NOMO-1 treated with dmso at 0.1 percent for 144 hours (cell line): Measurements from ENCODE around the gene GPC2.
"Not testable (repeated sequence)": the region's sequence is repeated elsewhere in the genome, so short reads cannot be mapped to it uniquely, and the experiment has no call there.

Experiments
- DNase-seq: peaks from one replicate; lab custom pipeline; 2025; ENCODE audit not compliant: unreplicated experiment; lab: John Stamatoyannopoulos, UW

Gene GPC2

DNA sequence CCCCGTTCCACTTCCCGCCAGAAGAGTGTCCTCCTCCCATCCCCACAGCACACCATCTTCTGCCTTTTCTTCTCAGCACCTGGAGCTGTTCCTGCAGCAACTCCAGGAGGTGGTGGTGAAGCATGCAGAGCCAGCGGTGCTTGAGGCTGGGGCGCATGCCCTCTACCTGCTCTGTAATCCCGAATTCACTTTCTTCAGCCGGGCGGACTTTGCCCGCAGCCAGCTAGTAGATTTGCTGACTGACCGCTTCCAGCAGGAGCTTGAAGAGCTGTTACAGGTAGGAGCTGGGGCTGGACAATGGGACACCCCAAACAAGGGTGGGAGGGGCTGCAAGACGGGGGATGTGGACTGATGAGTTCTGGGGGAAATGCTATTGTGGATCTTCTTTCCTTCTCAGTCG is 23.5 kb upstream of the GPC2 start:
- DNase-seq, result no peak

- DNase-seq, result no peak
These were observed 21.1 kb upstream of the GPC2 start for GRCh38 chr7:100198266-100198665.

GRCh38 chr7:100195901-100196322 is 18.7 kb upstream of the GPC2 start:
- not testable (repeated sequence) for DNase-seq

- DNase-seq, result no peak
These were observed 18.0 kb upstream of the GPC2 start for GRCh38 chr7:100195222-100195621.

DNA sequence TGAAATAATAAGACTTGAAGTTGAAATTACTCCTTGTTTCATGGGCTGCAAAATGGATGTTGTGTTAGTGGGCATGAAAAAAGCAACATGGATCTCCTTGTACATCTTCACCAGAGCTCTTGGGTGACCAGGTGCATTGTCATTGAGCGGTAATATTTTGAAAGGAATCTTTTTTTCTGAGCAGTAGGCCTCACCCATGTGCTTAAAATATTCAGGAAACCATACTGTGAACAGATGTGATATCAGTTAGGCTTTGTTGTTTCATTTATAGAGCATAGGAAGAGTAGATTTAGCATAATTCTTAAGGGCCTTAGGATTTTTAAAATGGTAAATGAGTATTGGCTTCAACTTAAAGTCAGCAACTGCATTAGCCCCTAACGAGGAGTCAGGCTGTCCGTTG is 15.8 kb upstream of the GPC2 start:
- no peak for DNase-seq

- not testable (repeated sequence) for DNase-seq
These were observed 15.2 kb upstream of the GPC2 start for GRCh38 chr7:100192281-100192862.

GRCh38 chr7:100191775-100192174 is 14.6 kb upstream of the GPC2 start:
- peak; percentile 67 for DNase-seq

DNA sequence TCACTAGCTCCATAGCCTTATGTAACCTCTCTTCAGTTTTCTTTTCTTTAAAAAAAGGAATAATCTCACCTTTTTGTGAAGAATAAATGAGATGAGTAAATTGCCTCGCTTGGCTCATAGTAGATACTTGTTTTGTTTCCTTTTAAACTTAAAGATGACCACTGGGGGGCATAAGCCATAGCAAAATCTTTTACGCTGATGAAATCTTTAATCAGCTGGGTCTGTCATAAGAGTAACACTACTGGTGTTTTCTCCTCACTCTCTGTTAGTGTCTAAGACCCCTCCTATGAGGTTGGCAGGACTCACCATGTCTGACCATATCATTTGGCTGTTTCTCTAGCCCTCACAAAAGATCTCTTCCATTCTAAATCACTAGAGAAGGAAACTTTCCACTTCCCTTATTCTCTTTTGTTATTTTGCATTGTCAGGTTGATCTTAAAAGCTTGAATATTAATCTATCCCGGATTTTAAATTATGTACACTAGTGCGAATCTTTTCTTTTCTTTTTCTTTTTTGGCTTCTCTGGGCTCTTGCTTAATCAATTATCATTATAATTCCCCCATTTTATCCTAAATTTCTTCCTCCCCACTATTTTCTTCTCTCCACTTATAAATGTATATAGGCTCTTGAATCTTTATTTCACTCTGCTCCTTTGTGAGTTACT is 13.0 kb upstream of the GPC2 start:
- DNase-seq, result no peak

GRCh38 chr7:100189061-100189460 is 11.9 kb upstream of the GPC2 start:
- no peak for DNase-seq

- DNase-seq, result no peak
These were observed 8.5 kb upstream of the GPC2 start for GRCh38 chr7:100185726-100186125.

DNA sequence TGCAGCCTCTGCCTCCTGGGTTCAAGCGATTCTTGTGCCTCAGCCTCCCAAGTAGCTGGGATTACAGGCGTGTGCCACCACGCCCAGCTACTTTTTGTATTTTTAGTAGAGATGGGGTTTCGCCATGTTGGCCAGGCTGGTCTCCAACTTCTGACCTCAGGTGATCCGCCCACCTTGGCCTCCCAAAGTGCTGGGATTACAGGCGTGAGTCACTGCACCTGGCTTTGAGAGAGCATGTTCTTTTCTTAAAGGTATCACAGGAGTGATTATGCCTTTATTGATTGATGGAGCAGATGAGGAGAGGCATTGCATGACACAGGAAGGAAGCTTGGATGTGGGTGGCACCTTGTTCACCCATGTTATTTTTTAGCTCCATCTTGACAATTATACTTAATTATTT is 5.9 kb upstream of the GPC2 start:
- not testable (repeated sequence) for DNase-seq

DNA sequence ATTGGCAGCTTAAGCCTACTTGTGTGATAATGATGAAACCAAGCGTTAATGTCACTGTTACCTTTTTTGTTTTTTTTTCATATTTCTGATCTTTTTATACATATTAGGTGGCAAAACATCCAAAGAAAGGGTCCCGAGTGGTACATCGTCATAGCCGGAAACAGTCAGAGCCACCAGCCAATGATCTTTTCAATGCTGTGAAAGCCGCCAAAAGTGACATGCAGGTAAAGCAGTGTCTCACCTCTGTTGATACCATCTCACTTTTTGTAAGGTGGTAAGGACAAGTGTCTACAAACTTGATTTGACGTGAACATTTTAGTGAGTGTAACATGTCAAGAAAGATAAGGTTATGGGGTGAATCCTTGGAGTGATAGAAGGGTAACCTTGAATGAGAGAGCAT is 5.4 kb upstream of the GPC2 start:
- DNase-seq, result not testable (repeated sequence)

GRCh38 chr7:100180084-100180483 is 2.9 kb upstream of the GPC2 start:
- not testable (repeated sequence) for DNase-seq

- no peak for DNase-seq
These were observed 811 bp downstream of the GPC2 start for GRCh38 chr7:100176096-100177044.

- DNase-seq, result no peak
These were observed 1.8 kb downstream of the GPC2 start for GRCh38 chr7:100175296-100175935.

- DNase-seq, result no peak
These were observed 2.6 kb downstream of the GPC2 start for GRCh38 chr7:100174582-100174981.

DNA sequence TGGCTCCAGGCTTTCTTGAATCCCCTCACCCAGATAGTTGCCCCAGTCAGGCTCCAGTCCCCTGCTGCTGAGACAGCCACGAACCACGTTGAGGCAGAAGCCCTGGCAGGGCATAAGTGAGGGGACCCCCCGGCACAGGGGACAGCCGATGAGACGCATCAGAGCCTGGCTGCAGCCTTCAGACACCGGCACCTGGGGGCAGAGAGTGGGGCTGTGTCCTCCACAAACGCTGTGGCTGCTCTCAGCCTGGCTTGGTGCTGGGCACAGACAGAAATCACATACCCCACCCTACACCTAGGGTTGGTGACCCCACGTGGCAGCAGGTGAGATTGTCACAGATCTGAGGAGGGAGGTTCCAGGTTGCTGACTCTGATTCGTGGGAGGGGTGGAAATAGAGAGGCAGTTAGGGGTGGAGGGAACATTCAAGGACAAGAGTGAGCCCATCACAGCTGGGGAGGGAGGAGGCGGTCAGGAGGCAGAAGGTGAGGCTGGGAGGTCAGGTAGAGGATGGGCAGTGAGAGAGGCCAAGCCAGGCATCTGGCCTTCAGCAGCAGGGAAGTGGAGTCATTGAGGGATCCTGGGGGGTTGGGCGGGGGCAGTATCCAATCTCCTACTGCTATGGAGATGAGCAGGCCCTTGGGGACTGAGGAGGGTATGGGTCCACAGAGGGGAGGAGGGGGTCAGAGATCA is 3.2 kb downstream of the GPC2 start:
- DNase-seq, result no peak

DNA sequence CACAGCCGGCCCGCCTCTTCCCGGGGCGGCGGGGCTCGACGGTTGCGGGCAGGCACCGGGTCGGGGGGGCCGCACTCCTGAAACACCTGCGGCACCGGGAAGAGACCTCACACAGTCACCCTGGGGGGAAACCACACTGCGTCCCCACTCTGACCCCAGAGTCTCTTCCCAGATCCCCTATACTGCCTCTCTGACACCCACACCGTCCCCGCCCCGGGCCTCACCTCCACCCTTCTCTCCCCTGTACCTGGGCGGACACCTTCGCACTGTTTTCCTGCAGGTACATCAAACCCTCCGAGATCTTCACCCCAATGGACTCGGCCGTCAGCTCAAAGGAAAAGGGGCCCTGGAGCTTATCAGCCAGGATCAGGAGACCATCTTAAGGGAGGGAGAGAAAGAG is 5.3 kb downstream of the GPC2 start:
- DNase-seq, result no peak

GRCh38 chr7:100171087-100171681 is 6.0 kb downstream of the GPC2 start:
- DNase-seq, result no peak

DNA sequence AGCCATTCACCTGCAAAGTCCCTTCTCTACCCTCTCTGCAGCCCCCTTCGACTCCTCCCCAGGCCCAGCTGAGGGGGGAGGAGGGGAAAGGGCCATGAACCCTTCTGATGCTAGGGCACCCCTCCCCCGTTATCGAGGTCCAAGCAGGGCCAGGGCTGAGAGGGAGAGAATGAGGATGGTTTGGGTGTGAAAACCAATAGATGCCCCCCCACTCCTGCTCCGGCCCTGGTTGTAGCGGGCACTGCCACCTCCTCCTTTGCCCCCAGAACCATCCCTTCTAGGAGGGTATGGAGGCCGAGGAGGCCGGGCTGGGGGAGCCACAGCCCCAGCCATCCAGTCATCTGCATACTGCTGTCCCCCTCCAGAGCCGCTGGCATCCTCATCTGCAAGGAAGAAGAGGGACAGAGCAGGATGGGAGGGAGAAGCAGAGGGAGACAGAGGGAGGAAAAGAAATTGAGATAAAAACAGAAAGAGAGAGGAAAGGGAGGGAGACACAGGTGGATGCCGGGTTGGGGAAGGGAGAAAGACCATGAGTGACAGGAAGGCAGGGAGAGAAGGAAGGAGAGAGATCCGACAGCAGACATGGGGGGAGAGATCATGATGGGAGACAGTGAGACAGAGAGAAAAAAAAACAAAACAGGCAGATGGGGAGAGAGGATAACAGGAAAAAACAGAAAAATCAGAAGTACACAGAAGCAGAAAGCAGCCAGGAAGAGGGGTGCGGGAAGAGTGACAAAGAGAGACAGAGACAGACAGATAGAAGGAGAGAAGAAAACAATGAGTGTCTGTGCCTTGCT is 6.9 kb downstream of the GPC2 start:
- no peak for DNase-seq
